Mesenchymal stem cell (in vitro differentiated cells and primary cell): ENCODE results near the gene PUM1.
A peak's percentile ranks its signal among the peaks of the same experiment; 100 is the strongest.

Source experiments
- DNase-seq: peaks from one replicate; pipeline ENCODE4 v3.0.0-alpha.2; 2013
- H2AFZ ChIP-seq: one replicate; pipeline ENCODE4 v1.6.1; 2013; ENCODE audit warnings: low read depth, mild to moderate bottlenecking, control low read depth, inconsistent platforms, low read length, moderate library complexity
- H2AK5ac ChIP-seq: 2 replicates; pipeline ENCODE4 v1.6.1; 2013; ENCODE audit warnings: low read length, moderate library complexity, mild to moderate bottlenecking, inconsistent platforms; ENCODE audit not compliant: severe bottlenecking
- H2BK120ac ChIP-seq: one replicate; pipeline ENCODE4 v1.6.1; 2013; ENCODE audit warnings: low read depth, mild to moderate bottlenecking, inconsistent platforms, low read length, moderate library complexity
- H2BK12ac ChIP-seq, 2 experiments: one replicate each; pipeline ENCODE4 v1.6.1; 2013; ENCODE audit warnings: inconsistent platforms in 2 of 2, low read length in 2 of 2, mild to moderate bottlenecking in 2 of 2, moderate library complexity in 2 of 2, control low read depth in 1 of 2
- H2BK15ac ChIP-seq: one replicate; pipeline ENCODE4 v1.6.1; 2013; ENCODE audit warnings: mild to moderate bottlenecking, low read depth, inconsistent platforms; ENCODE audit not compliant: poor library complexity, severe bottlenecking
- H2BK5ac ChIP-seq: 2 replicates; pipeline ENCODE4 v1.6.1; 2013; ENCODE audit warnings: low read depth, mild to moderate bottlenecking, low read length, control low read depth, inconsistent platforms; ENCODE audit not compliant: poor library complexity, severe bottlenecking
- H3K14ac ChIP-seq, 2 experiments: one replicate each; pipeline ENCODE4 v1.6.1; 2013; ENCODE audit warnings: inconsistent platforms in 2 of 2, low read length in 2 of 2, control low read depth in 1 of 2, mild to moderate bottlenecking in 1 of 2, moderate library complexity in 1 of 2
- H3K18ac ChIP-seq, 2 experiments: one replicate each; pipeline ENCODE4 v1.6.1; 2013; ENCODE audit warnings: inconsistent platforms in 2 of 2, low read length in 2 of 2, control low read depth in 1 of 2, low read depth in 1 of 2, mild to moderate bottlenecking in 1 of 2
- H3K23ac ChIP-seq, 2 experiments: one replicate each; pipeline ENCODE4 v1.6.1; 2013; ENCODE audit warnings: inconsistent platforms in 2 of 2, low read length in 2 of 2, mild to moderate bottlenecking in 2 of 2, moderate library complexity in 2 of 2, control low read depth in 1 of 2
- H3K27ac ChIP-seq: 2 replicates; pipeline ENCODE4 v1.5.1; 2013; ENCODE audit warnings: mild to moderate bottlenecking, moderate library complexity, low read length, control low read depth, inconsistent platforms; ENCODE audit not compliant: poor library complexity, severe bottlenecking
- H3K27me3 ChIP-seq, 2 experiments: 2 replicates each; pipeline versions ENCODE4 v1.6.1 to v1.7.0; 2013; ENCODE audit warnings: low read length in 2 of 2, mild to moderate bottlenecking in 2 of 2, moderate library complexity in 2 of 2, control low read depth in 1 of 2, inconsistent platforms in 1 of 2; ENCODE audit not compliant: control insufficient read depth in 1 of 2, insufficient read depth in 1 of 2
- H3K36me3 ChIP-seq, 2 experiments: 2 replicates each; pipeline versions ENCODE4 v1.6.1 to v1.7.0; 2013; ENCODE audit warnings: low read length in 2 of 2, control low read depth in 1 of 2, inconsistent platforms in 1 of 2, low read depth in 1 of 2, mild to moderate bottlenecking in 1 of 2; ENCODE audit not compliant: insufficient read depth in 2 of 2, control insufficient read depth in 1 of 2
- H3K4ac ChIP-seq, 2 experiments: one replicate each; pipeline ENCODE4 v1.6.1; 2013; ENCODE audit warnings: inconsistent platforms in 2 of 2, low read length in 2 of 2, mild to moderate bottlenecking in 2 of 2, moderate library complexity in 2 of 2, control low read depth in 1 of 2, low read depth in 1 of 2
- H3K4me1 ChIP-seq: 2 replicates; pipeline ENCODE4 v1.6.1; 2013; ENCODE audit warnings: low read depth, low read length, control low read depth; ENCODE audit not compliant: control insufficient read depth, insufficient read depth
- H3K4me2 ChIP-seq: 2 replicates; pipeline ENCODE4 v1.6.1; 2013; ENCODE audit warnings: low read length, mild to moderate bottlenecking, inconsistent platforms; ENCODE audit not compliant: poor library complexity, severe bottlenecking
- H3K4me3 ChIP-seq, 2 experiments: 2 replicates each; pipeline versions ENCODE4 v1.5.1 to v1.7.0; 2013; ENCODE audit warnings: low read length in 2 of 2, mild to moderate bottlenecking in 2 of 2, control low read depth in 1 of 2, low read depth in 1 of 2; ENCODE audit not compliant: insufficient read depth in 1 of 2
- H3K79me1 ChIP-seq: replicated peaks from 2 replicates; pipeline ENCODE4 v1.6.1; 2013; ENCODE audit warnings: mild to moderate bottlenecking, control low read depth, low read length, inconsistent platforms; ENCODE audit not compliant: poor library complexity, severe bottlenecking
- H3K9ac ChIP-seq: 2 replicates; pipeline ENCODE4 v1.7.0; 2013; ENCODE audit warnings: mild to moderate bottlenecking, low read length, moderate library complexity
- H3K9me3 ChIP-seq: 2 replicates; pipeline ENCODE4 v1.7.0; 2013; ENCODE audit warnings: mild to moderate bottlenecking, low read length; ENCODE audit not compliant: control insufficient read depth
- H4K8ac ChIP-seq: one replicate; pipeline ENCODE4 v1.6.1; 2013; ENCODE audit warnings: inconsistent platforms, mild to moderate bottlenecking, low read length, moderate library complexity
- H4K91ac ChIP-seq: one replicate; pipeline ENCODE4 v1.6.1; 2013; ENCODE audit warnings: mild to moderate bottlenecking, low read length, inconsistent platforms
- whole genome bisulfite sequencing: methylation state at CpG from one replicate; pipeline ENCODE4 v1.1.7; 2013; ENCODE audit warnings: mixed read lengths; 5-methylcytosine and 5-hydroxymethylcytosine counted together

PUM1 gene

GRCh38 chr1:31003613-31004230, 61.8 kb downstream of the PUM1 start:
- no peak overlapping the region for H2BK12ac ChIP-seq
- H3K4ac ChIP-seq: no peak overlapping the region
- no peak for DNase-seq
- H3K27me3 ChIP-seq: no peaks in the 10 kb centered on the region
- no peaks in the 10 kb centered on the region for H3K9me3 ChIP-seq
- peaks cover 7 to 58% of the 10 kb centered on the region in 2 experiments for H3K36me3 ChIP-seq
- no peak overlapping the region for H2AK5ac ChIP-seq
- no peak overlapping the region for H2AFZ ChIP-seq
- peaks cover 4% of the 10 kb centered on the region for H3K4me1 ChIP-seq
- WGBS: 94% methylated on average over 5 of the region's 6 CpGs
- no peak overlapping the region for H4K91ac ChIP-seq
- no peak overlapping the region for H3K14ac ChIP-seq
- no peak overlapping the region for H2BK5ac ChIP-seq
- no peak overlapping the region for H2BK120ac ChIP-seq
- H3K79me1 ChIP-seq: peaks cover 3% of the 10 kb centered on the region
- H3K27ac ChIP-seq: peak overlapping the region; percentile 21
- no peak overlapping the region for H3K9ac ChIP-seq
- H3K23ac ChIP-seq: no peak overlapping the region
- no peak overlapping the region for H3K18ac ChIP-seq
- H2BK15ac ChIP-seq: no peak overlapping the region
- no peak overlapping the region for H3K4me3 ChIP-seq
- no peak overlapping the region for H3K4me2 ChIP-seq
- H4K8ac ChIP-seq: no peak overlapping the region

GRCh38 chr1:31000301-31000700, 65.2 kb downstream of the PUM1 start:
- no peak overlapping the region for H3K23ac ChIP-seq
- no peak overlapping the region for H2BK5ac ChIP-seq
- no peak overlapping the region for H3K9ac ChIP-seq
- no peak overlapping the region for H2BK120ac ChIP-seq
- no peak overlapping the region for H2BK15ac ChIP-seq
- H3K27ac ChIP-seq: no peak overlapping the region
- H3K4me3 ChIP-seq: no peak overlapping the region
- peaks cover 8% of the 10 kb centered on the region for H3K79me1 ChIP-seq
- no peak overlapping the region for H4K8ac ChIP-seq
- H3K18ac ChIP-seq: no peak overlapping the region
- peaks cover 3% of the 10 kb centered on the region for H3K4me1 ChIP-seq
- H3K9me3 ChIP-seq: no peaks in the 10 kb centered on the region
- peaks cover 4 to 78% of the 10 kb centered on the region in 2 experiments for H3K36me3 ChIP-seq
- no peak overlapping the region for H3K4me2 ChIP-seq
- H3K14ac ChIP-seq: no peak overlapping the region
- 100% methylated on average over 1 of the region's 2 CpGs for WGBS
- no peak overlapping the region for H2BK12ac ChIP-seq
- H2AK5ac ChIP-seq: no peak overlapping the region
- no peak for DNase-seq
- no peak overlapping the region for H2AFZ ChIP-seq
- no peak overlapping the region for H4K91ac ChIP-seq
- no peaks in the 10 kb centered on the region for H3K27me3 ChIP-seq
- H3K4ac ChIP-seq: no peak overlapping the region

DNA sequence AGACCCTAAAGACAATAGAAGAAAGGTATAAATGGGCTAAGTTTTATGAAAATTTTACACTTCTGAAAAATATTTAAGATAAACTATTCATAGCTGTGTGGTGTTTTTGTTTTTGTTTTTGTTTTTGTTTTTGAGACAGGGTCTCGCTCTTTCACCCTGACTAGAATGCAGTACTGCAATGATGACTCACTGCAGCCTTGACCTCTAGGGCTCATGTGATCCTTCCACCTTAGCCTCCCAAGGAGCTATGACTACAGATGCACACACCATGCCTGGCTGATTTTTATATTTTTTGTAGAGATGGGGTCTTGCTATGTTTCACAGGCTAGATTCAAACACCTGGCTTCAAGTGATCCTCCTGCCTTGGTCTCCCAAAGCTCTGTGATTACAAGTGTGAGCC, 66.6 kb downstream of the PUM1 start:
- H4K8ac ChIP-seq: no peak overlapping the region
- H3K9ac ChIP-seq: no peak overlapping the region
- H3K79me1 ChIP-seq: peaks cover 8% of the 10 kb centered on the region
- H3K4me2 ChIP-seq: no peak overlapping the region
- H2BK15ac ChIP-seq: peak overlapping the region; percentile 52
- no peak overlapping the region for H2BK5ac ChIP-seq
- no peak overlapping the region for H3K27ac ChIP-seq
- no peak overlapping the region for H3K23ac ChIP-seq
- H3K4ac ChIP-seq: no peak overlapping the region
- DNase-seq: no peak
- no peak overlapping the region for H3K4me3 ChIP-seq
- WGBS: no CpG with 5 or more reads among the region's 1 CpG
- H3K18ac ChIP-seq: no peak overlapping the region
- H3K9me3 ChIP-seq: no peaks in the 10 kb centered on the region
- H4K91ac ChIP-seq: no peak overlapping the region
- H3K27me3 ChIP-seq: no peaks in the 10 kb centered on the region
- no peak overlapping the region for H2AK5ac ChIP-seq
- no peak overlapping the region for H2BK120ac ChIP-seq
- no peak overlapping the region for H2BK12ac ChIP-seq
- peaks cover 3% of the 10 kb centered on the region for H3K4me1 ChIP-seq
- peaks cover 6 to 74% of the 10 kb centered on the region in 2 experiments for H3K36me3 ChIP-seq
- no peak overlapping the region for H3K14ac ChIP-seq
- no peak overlapping the region for H2AFZ ChIP-seq

DNA sequence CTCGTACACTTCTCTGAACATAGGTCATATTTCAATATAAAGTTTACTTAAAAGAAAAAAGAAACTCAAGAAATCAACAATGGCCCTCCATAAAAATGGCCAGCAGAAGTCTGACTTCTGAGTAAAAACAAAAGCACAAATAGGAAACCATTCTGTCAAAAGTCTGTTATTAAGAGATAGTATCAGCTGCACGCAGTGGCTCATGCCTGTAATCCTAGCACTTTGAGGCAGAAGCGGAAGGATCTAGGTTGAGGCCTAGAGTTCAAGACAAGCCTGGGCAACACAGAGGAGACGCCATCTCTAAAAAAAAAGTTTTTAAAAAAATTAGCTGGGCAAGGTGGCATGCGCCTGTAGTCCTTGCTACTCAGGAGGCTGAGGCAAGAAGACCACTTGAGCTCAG, 67.3 kb downstream of the PUM1 start:
- WGBS: 99% methylated on average over 4 of the region's 5 CpGs
- H3K4ac ChIP-seq: no peak overlapping the region
- H2AK5ac ChIP-seq: no peak overlapping the region
- no peak overlapping the region for H3K4me3 ChIP-seq
- no peaks in the 10 kb centered on the region for H3K27me3 ChIP-seq
- H3K36me3 ChIP-seq: peaks cover 3 to 72% of the 10 kb centered on the region in 2 experiments
- no peak overlapping the region for H3K23ac ChIP-seq
- no peak overlapping the region for H3K4me2 ChIP-seq
- H3K79me1 ChIP-seq: peaks cover 8% of the 10 kb centered on the region
- no peak overlapping the region for H4K8ac ChIP-seq
- DNase-seq: no peak
- peaks cover 4% of the 10 kb centered on the region for H3K4me1 ChIP-seq
- no peaks in the 10 kb centered on the region for H3K9me3 ChIP-seq
- no peak overlapping the region for H2BK5ac ChIP-seq
- H2AFZ ChIP-seq: no peak overlapping the region
- H3K14ac ChIP-seq: no peak overlapping the region
- no peak overlapping the region for H2BK120ac ChIP-seq
- no peak overlapping the region for H2BK12ac ChIP-seq
- no peak overlapping the region for H4K91ac ChIP-seq
- H3K9ac ChIP-seq: no peak overlapping the region
- H2BK15ac ChIP-seq: no peak overlapping the region
- H3K27ac ChIP-seq: no peak overlapping the region
- no peak overlapping the region for H3K18ac ChIP-seq
